ENCODE data around the gene CDK6. TPM values are rescaled to one million over a fixed set of nuclear protein-coding genes. Genes with fewer than 3 reads are reported as not detected.

CDK6 gene
- total RNA-seq, 4 donors from 2014 or later: 1.2 to 6.9 (median 2.6) TPM

DNA sequence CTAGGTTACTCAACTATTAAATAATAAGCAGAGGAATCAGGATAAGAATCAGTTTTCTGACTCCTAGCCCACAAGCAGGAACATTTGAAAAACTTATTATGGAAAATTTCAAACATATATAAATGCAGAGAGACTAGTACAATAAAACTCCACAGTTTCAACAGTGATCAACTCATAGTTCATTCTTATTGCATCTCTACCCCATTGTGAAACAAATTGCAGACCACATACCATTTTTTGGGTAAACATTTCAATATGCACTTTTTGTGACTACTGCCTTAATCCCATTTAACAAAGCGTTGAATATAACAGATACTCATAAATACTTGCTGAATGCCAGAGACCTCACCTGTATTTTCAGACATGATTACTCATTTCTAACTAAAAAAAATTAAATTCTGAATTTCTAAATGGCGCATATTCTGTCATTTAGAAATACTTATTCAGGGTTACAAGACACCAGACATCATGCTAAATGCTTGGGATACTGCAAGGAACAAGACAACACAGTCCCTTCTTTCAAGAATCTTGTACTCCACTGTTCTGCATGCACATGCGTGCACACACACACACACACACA is 11.4 kb downstream of the CDK6 start:
- DNase-seq (no peak), ATAC-seq (no peak)
- Histone ChIP-seq H3K27ac (no peak overlapping the region), H3K27me3 (no peaks in the 10 kb centered on the region), H3K4me1 (peaks cover 0 to 6% of the 10 kb centered on the region in 2 donors), H3K4me3 (no peak overlapping the region), H3K36me3 (no peaks in the 10 kb centered on the region), H3K9me3 (no peaks in the 10 kb centered on the region)
- TF ChIP-seq CTCF (IDR thresholded peaks at IDR 0.05 in 4 of 5, conservative IDR thresholded peaks at IDR 0.05 in 1 of 5) (no peak), POLR2A (IDR thresholded peaks at IDR 0.05) (no peak)
- intact Hi-C loops (cut with DNase I; ENCODE audit: low total_unique reads): no loop called here
- in situ Hi-C loops (cut with MboI; ENCODE audit: low sequenced_read_pairs in 4 of 4): loop anchor here in 1 of 4 donors (25.0 kb wide), 1 partner anchor 213 kb away; no protein-coding TSS in a partner anchor

DNA sequence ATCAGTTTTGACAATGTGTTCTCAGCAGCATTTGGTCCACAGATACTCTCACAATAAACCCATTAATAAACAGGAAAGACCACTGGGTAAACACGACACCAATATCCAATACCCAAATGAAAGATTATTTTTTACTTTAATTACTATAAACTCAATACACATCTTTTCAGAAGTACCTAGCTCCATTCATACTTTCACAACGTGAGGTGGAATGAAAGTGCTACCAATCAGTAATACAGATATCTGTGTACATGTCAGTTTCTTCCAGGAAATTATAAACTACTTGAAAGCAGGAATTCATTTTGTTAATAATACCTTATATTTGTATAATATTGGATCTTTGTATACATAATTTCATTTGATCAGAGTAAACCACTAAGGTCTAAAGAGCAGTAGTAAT is 11.9 kb downstream of the CDK6 start:
- in situ Hi-C loops (cut with MboI; ENCODE audit: low sequenced_read_pairs in 4 of 4) (no loop called here), intact Hi-C loops (cut with DNase I; ENCODE audit: low total_unique reads) (no loop called here)
- H3K4me1 ChIP-seq: peaks cover 0 to 6% of the 10 kb centered on the region in 2 donors
- H3K27me3 ChIP-seq: no peaks in the 10 kb centered on the region
- no peaks in the 10 kb centered on the region for H3K36me3 ChIP-seq
- no peak overlapping the region for H3K4me3 ChIP-seq
- H3K9me3 ChIP-seq: no peaks in the 10 kb centered on the region
- DNase-seq: no peak
- TF ChIP-seq POLR2A (IDR thresholded peaks at IDR 0.05): no peak
- TF ChIP-seq CTCF (IDR thresholded peaks at IDR 0.05 in 4 of 5, conservative IDR thresholded peaks at IDR 0.05 in 1 of 5): no peak
- H3K27ac ChIP-seq: no peak overlapping the region
- ATAC-seq: no peak

DNA sequence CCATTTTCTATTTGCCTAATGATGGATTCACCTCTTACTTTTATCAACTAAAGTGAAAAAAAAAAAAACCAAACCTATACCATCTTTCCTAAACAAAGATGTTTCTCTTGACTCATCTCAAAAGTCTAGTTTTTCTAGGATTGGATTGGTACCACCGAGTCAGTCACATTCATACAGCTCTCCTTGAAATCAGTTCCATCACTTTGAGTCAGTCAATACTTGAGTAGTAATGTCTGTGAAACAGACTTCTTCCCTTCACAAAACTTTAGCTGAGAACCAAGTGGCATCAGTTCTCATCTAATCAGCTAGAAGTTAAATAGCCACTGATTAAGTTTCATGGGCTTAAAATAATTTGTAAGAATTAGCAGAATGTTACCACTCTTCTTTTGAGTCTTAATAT is 13.3 kb downstream of the CDK6 start:
- intact Hi-C loops (cut with DNase I; ENCODE audit: low total_unique reads): no loop called here

DNA sequence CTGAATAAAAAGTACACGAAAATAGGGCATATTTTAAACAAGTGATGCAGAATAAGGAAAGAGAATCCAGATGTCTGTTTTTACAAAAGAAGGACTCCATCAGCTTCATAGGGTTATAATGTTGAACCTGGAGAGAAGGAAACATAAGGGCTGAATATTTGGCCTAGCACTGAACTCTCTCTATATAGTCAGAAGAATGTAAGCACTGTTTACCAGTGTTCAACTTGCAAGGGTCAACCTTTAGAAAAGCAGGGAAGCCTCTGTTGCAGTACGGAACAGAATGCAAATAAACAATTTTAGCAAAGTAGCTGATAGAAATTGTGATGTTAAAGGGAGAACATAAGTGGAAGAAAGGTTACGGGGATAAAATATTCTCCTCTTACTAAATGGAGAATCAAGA is 16.2 kb downstream of the CDK6 start:
- Histone ChIP-seq H3K27ac (no peak overlapping the region), H3K4me3 (no peak overlapping the region), H3K4me1 (no peaks in the 10 kb centered on the region), H3K36me3 (no peaks in the 10 kb centered on the region), H3K27me3 (no peaks in the 10 kb centered on the region), H3K9me3 (no peaks in the 10 kb centered on the region)
- no peak for TF ChIP-seq POLR2A (IDR thresholded peaks at IDR 0.05)
- TF ChIP-seq CTCF (IDR thresholded peaks at IDR 0.05 in 4 of 5, conservative IDR thresholded peaks at IDR 0.05 in 1 of 5): no peak
- in situ Hi-C loops (cut with MboI; ENCODE audit: low sequenced_read_pairs in 4 of 4) (no loop called here), intact Hi-C loops (cut with DNase I; ENCODE audit: low total_unique reads) (no loop called here)
- ATAC-seq (no peak), DNase-seq (no peak)

More for the DNA sequence above, 13.3 kb downstream of the CDK6 start:
- no peak overlapping the region for H3K4me3 ChIP-seq
- no peak overlapping the region for H3K27ac ChIP-seq
- no peaks in the 10 kb centered on the region for H3K27me3 ChIP-seq
- DNase-seq (no peak), ATAC-seq (no peak)
- TF ChIP-seq POLR2A (IDR thresholded peaks at IDR 0.05): no peak
- no peak for TF ChIP-seq CTCF (IDR thresholded peaks at IDR 0.05 in 4 of 5, conservative IDR thresholded peaks at IDR 0.05 in 1 of 5)
- peaks cover 0 to 6% of the 10 kb centered on the region in 2 donors for H3K4me1 ChIP-seq
- H3K9me3 ChIP-seq: no peaks in the 10 kb centered on the region
- in situ Hi-C loops (cut with MboI; ENCODE audit: low sequenced_read_pairs in 4 of 4): no loop called here
- no peaks in the 10 kb centered on the region for H3K36me3 ChIP-seq

- ATAC-seq (no peak), DNase-seq (no peak)
- Histone ChIP-seq H3K36me3 (no peaks in the 10 kb centered on the region), H3K27ac (no peak overlapping the region), H3K27me3 (no peaks in the 10 kb centered on the region), H3K9me3 (no peaks in the 10 kb centered on the region), H3K4me3 (no peak overlapping the region), H3K4me1 (no peaks in the 10 kb centered on the region)
- TF ChIP-seq CTCF (IDR thresholded peaks at IDR 0.05 in 4 of 5, conservative IDR thresholded peaks at IDR 0.05 in 1 of 5) (no peak), POLR2A (IDR thresholded peaks at IDR 0.05) (no peak)
- intact Hi-C loops (cut with DNase I; ENCODE audit: low total_unique reads) (no loop called here), in situ Hi-C loops (cut with MboI; ENCODE audit: low sequenced_read_pairs in 4 of 4) (no loop called here)
These were observed 19.0 kb downstream of the CDK6 start for GRCh38 chr7:92817398-92817797.
